ENCODE results near the gene MDFI.

- TF ChIP-seq CTCF (IDR thresholded peaks at IDR 0.05 in 4 of 5, conservative IDR thresholded peaks at IDR 0.05 in 1 of 5) (no peak), POLR2A (IDR thresholded peaks at IDR 0.05) (no peak)
These were observed 3.6 kb upstream of the MDFI start for GRCh38 chr6:41634657-41635056.
